Coronary artery (tissue), 2 donors: ENCODE data around the gene MCRIP2.

Experiments
- DNase-seq: peaks from one replicate; pipeline ENCODE4 v3.0.0-alpha.2; 2017; ENCODE audit warnings: low spot score
- H3K27ac ChIP-seq, 2 donors: fragments of 200-600 bp; sonication (generic); one replicate each; pipeline ENCODE4 v1.5.1; 2016 to 2019
- H3K4me3 ChIP-seq: fragments of 200-600 bp; sonication (generic); 2 replicates; pipeline ENCODE4 v1.5.1; 2016; ENCODE audit warnings: mild to moderate bottlenecking, moderate library complexity
- TF ChIP-seq, protein P1 (sequence below): fragments of 200-600 bp; sonication (generic); IDR thresholded peaks from one replicate; pipeline ENCODE4 v1.5.1; 2019; ENCODE audit warnings: antibody characterized with exemption

MCRIP2 gene

DNA sequence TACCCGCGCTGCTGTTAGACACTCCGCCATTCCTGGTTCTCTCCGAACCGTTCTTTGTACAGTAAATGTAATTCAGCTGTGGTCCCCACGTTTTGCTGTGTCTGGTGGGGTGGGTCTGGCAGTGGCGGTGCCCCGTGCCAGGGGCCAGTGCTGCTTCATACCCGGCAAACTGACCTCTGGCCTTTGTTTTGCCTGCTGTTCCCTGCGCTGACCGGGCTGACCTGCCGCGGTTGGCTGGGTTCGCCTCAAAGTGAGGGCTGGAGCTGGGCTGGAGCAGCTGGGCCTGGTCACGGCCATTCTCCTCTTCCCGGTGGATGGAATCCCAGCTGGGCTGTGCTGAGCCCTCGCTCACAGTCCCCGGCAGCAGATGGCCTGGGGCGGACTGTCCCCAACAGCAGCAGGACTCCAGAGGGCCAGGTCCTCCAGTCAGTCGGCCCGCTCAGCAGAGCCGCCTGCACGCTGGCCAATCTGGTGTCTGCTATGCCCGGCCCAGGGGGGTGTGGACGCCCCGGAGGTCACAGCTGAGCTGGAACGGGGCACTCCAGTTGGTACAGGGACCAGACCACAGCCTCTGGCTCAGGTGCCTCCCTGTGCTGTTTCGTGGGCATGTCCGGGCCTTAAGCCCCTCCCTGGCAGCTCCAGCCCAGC, 12.3 kb upstream of the MCRIP2 start:
- H3K27ac ChIP-seq, result no peak overlapping the region
- TF ChIP-seq, protein P1, sequence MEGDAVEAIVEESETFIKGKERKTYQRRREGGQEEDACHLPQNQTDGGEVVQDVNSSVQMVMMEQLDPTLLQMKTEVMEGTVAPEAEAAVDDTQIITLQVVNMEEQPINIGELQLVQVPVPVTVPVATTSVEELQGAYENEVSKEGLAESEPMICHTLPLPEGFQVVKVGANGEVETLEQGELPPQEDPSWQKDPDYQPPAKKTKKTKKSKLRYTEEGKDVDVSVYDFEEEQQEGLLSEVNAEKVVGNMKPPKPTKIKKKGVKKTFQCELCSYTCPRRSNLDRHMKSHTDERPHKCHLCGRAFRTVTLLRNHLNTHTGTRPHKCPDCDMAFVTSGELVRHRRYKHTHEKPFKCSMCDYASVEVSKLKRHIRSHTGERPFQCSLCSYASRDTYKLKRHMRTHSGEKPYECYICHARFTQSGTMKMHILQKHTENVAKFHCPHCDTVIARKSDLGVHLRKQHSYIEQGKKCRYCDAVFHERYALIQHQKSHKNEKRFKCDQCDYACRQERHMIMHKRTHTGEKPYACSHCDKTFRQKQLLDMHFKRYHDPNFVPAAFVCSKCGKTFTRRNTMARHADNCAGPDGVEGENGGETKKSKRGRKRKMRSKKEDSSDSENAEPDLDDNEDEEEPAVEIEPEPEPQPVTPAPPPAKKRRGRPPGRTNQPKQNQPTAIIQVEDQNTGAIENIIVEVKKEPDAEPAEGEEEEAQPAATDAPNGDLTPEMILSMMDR, result no peak
- H3K4me3 ChIP-seq, result no peak overlapping the region
- no peak for DNase-seq

DNA sequence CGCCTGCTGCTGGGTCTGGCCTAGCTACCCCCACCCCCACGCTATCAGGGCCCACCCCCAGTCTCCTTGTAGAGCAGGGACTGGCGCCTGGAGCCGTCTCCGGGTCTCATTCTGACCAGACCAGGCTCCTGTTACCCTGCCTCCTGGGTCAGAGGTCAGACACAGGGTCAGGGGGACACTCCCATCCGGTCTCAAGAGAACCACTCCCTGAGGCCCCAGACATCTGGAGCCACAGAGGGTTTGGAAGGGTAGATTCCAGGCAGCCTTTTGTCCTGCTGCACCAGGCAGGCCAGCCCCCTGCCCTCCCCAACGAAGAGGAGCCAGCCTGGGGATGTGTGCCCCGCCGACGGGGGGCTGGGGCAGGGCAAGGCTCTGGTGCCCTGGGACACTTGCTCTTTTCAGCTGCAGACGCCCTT, 11.8 kb upstream of the MCRIP2 start:
- no peak for DNase-seq
- no peak overlapping the region for H3K4me3 ChIP-seq
- TF ChIP-seq, protein P1, result no peak
- H3K27ac ChIP-seq, result no peak overlapping the region

DNA sequence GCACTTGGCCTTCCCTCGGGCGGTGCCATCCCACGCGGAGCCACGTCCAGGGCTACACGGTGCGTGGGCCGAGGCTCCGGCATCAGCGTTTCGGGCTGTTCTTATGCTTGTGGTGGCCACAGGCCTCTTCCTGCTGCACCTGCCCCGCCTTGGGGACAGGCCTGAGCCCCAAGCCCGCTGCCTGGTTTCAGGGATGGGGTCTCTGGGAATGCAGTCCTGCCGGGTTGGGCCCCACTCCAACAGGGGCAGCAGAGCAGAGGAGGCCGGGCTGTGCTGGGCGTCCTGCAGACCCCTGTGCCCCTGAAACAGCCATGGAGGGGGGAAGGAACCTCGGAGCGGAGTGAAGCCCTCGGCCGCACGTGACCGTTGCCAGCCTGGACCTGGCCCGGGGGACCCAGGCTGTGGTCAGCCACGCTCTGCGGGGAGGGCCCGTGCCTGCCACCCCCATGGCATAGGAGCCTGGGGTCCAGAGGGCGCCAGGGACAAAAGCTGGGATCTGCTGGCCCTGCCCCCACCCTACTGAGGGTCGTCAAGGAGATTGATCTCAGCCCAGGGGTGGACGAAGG, 11.3 kb upstream of the MCRIP2 start:
- TF ChIP-seq, protein P1, result no peak
- H3K27ac ChIP-seq, result no peak overlapping the region
- no peak for DNase-seq
- H3K4me3 ChIP-seq, result no peak overlapping the region

DNA sequence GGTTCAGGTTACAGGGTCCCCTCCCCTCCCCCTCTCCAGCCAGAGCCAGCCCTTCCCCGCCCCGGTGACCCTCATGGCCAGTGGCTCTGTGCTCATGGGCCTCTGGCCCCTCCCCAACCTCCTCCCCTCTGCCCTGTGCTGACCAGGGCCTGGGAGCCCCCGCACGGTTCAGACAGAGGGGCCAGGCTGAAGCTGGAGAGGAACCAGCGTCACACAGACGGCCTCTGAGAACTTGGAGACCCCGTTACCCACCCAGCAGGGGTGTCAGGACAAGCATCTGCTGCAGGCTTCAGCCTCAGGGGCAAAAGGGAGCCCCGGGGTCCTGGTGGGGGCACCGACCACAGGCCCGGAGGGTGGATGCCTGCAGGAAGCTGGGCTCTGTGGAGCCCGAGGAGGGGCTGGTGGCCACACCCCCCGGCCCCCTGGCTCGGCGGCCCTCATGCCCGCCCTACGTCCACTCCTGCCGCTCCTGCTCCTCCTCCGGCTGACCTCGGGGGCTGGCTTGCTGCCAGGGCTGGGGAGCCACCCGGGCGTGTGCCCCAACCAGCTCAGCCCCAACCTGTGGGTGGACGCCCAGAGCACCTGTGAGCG, 10.7 kb upstream of the MCRIP2 start, which contains the start of gene WFIKKN1:
WFIKKN1 (plus strand) TSS at position 171 of the 591 bp plus-strand sequence; CDS start at position 440, 269 bp downstream.
- TF ChIP-seq, protein P1, result no peak
- Histone ChIP-seq H3K4me3 (no peak within 1 kb of the TSS), H3K27ac (no peak within 1 kb of the TSS)
- no peak for DNase-seq

DNA sequence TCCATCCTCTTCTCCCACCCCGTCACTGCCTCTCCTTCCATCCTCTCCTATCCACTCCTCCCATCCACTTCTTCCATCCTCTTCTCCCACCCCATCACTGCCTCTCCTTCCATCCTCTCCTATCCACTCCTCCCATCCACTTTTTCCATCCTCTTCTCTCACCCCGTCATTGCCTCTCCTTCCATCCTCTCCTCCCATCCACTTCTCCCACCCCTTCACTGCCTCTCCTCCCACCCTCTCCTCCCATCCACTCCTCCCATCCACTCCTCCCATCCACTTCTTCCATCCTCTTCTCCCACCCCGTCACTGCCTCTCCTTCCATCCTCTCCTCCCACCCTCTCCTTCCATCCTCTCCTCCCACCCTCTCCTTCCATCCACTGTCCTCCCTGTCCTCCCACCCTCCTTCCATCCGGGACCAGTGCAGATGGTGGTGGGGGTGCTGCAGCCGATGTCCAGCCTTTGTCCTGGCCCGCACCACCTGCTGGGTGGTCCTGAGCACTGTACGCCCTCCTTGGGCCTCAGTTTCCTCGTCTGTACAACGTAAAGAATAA, 9.7 kb upstream of the MCRIP2 start:
- TF ChIP-seq, protein P1, result no peak
- DNase-seq, result no peak
- no peak overlapping the region for H3K4me3 ChIP-seq
- H3K27ac ChIP-seq, result no peak overlapping the region

DNA sequence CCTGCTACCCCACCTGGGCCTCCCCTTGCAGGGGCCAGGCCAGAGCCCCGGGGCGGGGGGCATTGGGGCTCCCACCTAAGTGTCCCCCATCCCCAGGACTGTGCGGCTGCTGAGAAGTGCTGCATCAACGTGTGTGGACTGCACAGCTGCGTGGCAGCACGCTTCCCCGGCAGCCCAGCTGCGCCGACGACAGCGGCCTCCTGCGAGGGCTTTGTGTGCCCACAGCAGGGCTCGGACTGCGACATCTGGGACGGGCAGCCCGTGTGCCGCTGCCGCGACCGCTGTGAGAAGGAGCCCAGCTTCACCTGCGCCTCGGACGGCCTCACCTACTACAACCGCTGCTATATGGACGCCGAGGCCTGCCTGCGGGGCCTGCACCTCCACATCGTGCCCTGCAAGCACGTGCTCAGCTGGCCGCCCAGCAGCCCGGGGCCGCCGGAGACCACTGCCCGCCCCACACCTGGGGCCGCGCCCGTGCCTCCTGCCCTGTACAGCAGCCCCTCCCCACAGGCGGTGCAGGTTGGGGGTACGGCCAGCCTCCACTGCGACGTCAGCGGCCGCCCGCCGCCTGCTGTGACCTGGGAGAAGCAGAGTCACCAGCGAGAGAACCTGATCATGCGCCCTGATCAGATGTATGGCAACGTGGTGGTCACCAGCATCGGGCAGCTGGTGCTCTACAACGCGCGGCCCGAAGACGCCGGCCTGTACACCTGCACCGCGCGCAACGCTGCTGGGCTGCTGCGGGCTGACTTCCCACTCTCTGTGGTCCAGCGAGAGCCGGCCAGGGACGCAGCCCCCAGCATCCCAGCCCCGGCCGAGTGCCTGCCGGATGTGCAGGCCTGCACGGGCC, 8.9 kb upstream of the MCRIP2 start:
- Histone ChIP-seq H3K27ac (no peak overlapping the region), H3K4me3 (no peak overlapping the region)
- TF ChIP-seq, protein P1, result no peak
- DNase-seq, result no peak
